Stimulated activated CD4-positive, alpha-beta T cell treated with anti-CD3 and anti-CD28 coated beads, Interleukin-15, amount 100 ng/mL, for 24 hours (primary cell): ENCODE results near the gene SLC35B1.

Source experiments
- DNase-seq: peaks from one replicate; pipeline ENCODE4 v3.0.0-alpha.2; 2020

The SLC35B1 gene, protein sequence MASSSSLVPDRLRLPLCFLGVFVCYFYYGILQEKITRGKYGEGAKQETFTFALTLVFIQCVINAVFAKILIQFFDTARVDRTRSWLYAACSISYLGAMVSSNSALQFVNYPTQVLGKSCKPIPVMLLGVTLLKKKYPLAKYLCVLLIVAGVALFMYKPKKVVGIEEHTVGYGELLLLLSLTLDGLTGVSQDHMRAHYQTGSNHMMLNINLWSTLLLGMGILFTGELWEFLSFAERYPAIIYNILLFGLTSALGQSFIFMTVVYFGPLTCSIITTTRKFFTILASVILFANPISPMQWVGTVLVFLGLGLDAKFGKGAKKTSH

DNA sequence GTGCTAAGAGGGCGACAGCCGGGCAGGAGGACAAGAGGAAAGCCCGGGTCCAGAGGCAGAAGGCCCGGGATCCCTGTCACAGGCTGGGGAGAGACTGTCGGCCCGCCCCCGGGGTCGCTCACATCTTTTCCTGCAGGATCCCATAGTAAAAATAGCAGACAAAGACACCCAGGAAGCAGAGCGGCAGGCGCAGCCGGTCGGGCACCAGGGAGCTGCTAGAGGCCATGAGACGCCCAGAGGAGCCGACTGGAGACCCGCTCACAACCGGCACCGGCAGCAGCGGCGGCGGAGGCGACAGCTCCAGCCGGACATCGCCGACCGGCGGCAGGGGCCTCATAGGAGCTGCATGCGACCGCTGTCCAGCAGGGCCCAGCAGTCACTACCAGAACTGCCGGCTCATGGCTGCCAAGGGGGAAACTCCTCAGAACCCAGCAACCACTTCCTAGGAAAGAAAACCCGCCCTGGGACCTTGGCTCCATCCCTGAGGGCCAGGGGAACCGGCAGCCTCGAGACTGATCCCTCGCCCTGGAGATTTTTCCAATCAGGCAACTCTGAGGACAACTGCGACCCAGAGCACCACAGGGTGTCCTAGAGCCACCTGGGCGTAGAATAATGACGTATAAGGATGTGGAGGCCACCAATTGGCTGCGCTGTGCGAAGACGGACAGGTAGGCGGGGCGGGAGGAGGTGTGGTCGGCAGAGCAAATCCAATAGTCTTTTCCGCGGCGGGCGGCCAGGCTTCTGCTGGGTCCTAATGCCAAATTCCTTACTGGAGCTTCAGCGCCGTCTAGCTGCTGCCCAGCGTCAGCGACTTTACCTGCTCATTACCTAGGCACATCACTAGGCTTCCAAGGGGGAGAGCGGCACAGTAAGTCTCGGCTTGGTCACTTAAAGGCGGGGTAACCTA is at the start of gene SLC35B1:
TSS of gene SLC35B1 (minus strand) at position 357 of the 907 bp plus-strand sequence. CDS start at position 226, 131 bp downstream.
- peak; percentile 100 for DNase-seq

DNA sequence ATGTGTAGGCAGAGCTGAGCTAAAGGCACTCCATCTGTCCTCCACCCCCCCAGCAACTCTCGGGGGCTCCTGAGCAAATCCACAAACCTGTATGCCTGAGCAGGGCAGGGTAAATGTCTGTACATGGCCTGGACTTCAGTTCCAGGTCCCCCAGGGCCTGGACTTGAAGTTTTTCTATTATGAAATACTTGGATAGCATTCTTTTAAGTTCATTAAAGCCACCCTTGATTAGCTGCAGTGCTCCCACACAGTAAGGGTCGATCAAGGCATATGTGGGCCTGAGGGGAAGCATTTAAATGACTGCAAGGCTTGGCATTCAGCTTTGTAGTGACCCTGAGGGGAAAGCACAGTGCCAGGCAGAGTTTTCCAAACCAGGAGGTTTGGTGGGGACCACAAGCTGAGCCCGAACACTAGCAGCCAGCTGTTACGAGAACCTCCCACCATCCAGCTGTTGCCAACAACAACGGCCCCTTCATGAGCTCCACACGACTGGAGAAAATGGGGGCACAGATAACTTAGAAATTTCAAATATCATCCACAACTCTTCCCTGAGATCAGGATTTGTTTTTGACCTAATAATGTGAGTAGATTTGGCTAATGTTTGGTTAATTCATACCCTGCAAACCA is 49.5 kb upstream of the SLC35B1 start:
- DNase-seq = no peak

DNA sequence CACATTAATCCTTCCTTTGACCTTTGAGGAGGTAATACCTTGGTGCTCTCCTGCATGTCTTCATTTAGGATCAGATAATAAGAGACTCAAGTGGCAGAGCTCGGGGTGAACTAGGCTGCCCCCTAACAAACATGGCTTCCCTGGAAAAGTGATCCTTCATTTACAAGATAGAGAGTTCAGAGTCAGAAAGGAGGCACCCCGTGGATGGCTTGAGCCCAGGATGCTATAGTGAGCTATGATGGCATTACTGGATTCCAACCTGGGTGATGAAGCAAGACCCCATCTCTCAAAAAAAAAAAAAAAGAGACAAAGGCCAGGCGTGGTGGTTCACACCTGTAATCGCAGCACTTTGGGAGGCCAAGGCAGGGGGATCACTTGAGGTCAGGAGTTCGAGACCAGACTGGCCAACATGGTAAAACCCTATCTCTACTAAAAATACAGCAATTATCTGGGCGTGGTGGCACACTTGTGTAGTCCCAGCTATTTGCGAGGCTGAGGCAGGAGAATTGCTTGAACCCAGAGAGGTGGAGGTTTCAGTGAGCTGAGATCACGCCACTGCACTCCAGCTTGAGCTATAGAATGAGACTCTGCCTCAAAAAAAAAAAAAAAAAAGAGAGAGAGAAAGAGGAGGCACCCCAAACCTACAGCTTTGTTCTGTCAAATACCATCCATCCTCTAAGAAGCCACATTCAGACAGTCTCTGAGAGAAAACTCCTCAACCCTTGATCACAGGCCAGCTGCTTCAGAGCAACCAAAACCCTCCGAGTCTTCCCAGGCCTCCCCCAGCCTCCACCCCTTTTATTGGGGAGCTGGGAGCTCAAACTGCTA is 48.8 kb upstream of the SLC35B1 start:
- DNase-seq = no peak

DNA sequence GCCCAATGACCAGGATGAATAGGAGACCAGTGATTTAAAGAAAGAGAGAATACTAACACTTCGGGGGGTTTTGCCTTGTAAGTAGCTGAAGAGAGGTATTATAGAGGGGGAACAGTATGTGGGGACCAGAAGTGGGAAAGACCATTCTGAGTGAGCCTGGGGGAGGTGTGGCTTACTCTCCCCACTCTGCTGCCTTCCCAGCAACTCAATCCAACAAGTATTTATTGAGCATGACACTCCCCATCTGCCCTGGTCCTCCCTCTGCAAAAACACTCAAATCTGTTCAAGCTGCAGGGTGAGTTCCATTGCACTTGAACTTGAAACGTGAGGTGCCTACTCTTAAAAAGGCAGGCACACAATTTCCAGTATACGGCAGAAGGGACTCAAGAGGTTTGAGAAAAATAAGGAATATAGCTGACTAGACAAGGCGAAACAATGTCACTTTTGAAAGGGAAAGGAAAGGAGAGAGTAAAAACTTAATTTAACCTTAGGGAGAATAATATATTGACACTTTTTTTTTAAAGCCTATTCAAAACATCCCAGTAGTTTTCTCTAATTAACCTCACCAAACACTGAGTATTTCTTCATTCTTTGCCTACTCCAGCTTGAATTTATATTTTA is 48.0 kb upstream of the SLC35B1 start:
- no peak for DNase-seq

DNA sequence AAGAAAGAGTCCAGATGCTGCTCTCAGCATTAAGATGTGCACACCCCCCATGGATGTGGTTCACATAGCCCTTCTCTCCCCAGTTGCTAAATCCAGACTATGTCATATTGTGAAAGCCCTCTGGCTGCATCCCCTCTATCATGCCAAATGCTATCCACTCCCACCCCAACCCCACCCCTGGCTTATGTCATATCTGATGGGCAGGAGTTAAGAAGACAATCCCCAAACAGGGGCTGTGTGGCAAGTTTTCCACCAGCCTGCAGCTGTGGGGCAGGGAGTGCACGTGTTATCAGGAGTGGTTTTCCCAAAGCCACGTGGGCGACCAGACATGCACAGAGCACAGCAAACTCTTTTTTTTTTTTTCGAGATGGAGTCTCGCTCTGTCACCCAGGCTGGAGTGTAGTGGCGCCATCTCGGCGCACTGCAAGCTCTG is 46.2 kb upstream of the SLC35B1 start:
- no peak for DNase-seq

DNA sequence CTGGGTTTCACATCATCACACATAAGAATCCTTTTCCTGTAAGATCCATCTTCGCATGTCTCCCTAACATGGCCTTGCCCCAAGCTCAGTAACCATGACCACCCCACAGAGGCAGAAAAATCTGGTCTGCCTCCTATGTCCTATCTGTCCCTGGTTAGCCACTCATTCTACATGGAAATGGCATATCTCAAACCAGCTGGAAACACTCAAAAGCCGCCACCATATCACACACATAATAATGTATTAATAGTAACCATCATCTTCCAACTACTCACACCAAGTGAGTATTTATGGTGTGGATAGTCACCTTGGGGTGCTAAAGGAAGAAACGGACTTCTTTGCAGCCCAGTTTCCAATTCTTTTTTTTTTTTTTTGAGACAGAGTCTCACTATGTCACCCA is 44.7 kb upstream of the SLC35B1 start:
- DNase-seq = no peak

DNA sequence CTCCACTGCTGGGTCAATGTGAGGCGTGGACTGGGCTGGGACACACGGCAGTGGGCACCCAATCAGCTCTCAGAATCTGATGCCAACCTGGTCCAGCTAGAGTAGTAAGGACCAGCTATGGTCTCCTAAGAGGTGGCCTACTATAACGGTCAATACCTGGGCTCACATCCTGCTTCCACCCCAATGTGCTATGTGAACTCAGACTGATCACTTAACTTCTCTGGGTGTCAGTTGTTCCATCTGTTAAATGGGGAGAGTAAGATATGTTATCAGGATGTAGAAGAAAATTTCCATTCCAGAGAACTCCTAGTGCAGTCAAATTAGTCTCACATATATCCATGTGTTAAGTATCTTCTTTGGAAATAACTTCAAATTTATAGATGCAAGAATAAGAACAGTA is 42.0 kb upstream of the SLC35B1 start:
- DNase-seq = no peak

DNA sequence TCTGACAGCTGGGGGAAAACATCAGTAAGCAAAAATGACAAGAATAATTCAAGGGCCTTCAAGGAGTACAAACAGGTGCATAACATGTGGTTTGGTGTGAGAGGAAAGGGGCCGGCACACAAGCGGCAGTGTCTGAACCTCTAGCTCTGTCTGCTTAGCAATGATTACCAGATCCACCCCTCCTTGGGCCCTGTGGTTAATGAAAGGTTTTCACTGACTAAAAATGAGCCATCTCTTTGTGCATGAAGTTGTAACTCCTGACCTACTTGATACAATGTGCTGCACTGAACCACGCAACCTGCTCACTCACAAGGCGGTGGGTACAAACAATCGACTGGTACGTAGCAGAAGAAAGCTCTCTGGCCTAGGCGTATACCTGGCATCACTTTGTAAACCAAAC is 41.0 kb upstream of the SLC35B1 start:
- peak; percentile 70 for DNase-seq

DNA sequence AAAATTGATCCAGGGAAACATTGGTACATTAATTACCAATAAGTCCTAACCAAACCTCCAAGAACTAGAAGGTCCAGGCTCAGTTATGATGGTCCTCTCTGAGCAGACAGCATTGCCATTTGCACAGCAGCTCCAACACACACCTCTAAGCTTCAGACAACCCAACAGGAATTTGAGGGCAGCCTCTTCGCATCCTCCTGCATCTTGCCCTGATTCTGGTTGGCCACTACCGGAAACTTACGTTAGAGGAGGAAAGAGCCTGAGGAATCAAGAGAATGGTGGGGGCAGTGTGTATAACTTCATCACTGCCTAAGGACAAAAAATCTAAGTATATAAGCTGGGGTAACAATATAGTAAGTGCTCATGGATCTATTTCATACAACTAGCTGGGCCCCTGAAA is 40.5 kb upstream of the SLC35B1 start:
- DNase-seq = no peak

DNA sequence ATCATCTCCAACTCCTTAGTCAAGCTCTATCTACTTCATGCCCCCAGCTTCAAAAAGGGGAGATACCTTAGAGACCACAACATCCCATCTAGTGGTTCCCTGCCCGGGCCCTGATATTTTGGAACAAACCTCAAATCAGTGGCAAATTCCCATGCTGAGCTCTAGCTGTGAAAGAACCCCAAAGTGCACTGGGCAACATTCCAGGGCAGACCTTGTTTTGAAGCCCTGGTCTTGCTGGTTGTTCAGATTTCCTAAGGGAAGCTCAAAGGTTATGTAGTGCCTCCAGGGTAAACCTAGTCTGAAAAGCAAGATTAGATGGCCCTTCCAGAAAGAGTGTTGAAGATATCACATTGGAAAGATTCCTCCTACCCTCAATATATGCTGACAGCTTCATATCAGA is 39.9 kb upstream of the SLC35B1 start:
- DNase-seq = no peak

DNA sequence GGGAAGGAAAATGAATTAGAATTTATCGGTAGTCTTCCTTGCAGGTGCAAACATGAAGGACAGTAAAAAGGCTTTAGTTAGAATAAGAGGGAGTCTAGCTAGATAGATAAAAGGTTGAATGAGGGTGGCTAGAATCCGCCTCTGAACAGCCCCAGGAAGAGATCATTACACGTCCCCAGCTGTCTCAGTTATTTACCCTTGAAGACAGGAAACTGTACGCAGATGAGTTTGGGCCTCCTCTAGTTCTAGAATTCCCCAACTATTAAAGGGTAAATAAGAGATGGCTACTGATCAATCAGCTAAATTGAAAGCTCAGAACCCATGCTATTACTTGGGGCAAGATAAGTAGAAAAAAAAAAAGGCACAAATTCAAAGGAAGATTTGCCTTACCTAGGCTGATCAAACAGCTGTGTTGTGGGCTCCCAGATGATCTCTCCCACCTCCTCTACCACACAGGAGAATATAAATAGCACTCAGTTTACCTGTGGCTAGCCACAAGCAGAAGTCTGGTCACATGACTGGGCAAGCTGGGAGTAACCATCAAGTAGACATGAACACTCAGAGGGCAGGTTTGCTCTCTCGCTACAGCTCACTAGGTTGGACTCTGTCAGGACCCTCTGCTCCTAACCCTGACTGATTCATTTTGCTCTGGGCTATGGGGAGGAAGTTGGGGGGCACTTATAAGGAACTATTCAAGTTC is 39.2 kb upstream of the SLC35B1 start:
- DNase-seq = no peak

DNA sequence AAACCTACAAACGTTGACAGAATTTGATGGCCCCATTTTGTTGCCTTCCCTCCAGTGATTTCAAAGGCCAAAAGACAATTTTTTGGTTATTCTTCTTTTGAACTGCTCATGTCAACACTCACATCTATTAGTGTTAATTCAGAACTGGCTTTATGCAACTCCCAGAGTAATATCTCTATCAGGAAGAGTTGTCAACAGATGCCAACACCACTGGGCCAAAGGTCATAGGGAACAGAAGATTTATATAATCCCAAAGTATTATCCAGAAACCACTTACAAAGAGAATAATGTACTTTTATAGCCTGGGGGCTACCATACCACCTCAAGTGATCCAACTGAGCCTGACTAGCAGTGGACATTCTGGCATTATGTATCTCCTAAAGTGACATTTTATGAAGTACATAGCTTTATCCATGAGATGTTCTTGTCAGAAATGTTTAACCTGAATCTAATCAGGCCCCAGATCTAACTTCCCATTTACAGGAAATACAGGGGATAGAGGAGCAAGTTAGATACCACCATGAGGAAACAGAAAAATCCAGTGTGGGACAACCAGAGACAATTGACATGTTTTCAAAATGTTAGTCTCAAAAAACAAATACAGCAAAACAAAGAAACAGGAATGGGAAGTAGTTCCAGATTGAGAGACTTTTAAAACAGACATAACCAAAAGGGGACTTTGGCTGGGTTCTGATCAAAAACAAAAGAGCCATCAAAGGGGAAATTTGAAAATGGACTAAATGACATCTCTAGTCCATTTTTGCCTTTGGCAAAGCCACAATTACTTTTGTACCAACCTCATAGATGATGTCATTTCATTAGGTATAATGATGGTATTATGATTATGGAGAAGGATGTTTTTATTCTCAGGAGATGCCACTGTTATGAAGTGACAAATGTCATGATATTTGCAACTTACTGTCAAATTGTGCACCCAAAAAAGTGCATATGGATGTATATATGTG is 37.7 kb upstream of the SLC35B1 start:
- no peak for DNase-seq

DNA sequence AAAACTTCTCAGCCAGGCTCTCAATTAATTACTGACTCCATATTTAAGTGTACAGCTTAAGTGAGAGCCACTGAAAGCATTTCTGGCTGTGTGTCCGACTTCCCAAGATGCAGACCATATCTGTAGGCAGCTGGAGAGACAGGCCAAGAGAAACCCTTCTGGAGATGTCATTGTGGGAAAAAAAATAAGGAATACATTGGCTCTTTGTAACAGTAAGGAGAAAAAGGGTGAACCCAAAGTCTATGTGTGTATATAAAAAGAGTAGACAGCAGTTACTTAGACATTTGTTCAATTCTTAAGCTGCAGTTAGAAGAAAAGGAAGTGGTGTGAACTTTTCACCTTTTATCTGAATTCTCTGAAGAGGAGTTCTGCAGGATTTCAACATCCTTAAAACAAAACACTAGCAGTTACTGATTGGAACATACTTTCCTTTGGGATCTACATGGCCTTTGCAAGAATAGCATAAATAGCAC is 34.4 kb upstream of the SLC35B1 start:
- DNase-seq = no peak

DNA sequence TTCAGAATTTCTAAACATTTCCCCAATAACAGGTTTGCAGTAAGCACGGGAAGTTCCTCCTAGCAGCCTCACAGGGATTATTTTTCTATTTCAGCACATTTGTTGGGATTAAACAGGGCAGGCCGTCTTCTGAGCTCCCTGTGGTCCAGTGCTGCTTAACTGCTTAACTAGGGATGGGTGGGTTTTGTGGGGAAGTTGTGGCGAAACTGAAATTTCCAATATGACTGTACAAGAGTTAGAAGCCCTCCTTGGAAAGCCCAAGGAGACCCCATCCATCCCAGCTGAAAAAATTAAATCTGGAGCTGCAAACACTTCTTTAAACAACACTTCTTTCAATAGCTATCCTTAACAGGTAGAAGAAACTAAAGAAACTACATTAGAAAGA is 33.9 kb upstream of the SLC35B1 start:
- no peak for DNase-seq

DNA sequence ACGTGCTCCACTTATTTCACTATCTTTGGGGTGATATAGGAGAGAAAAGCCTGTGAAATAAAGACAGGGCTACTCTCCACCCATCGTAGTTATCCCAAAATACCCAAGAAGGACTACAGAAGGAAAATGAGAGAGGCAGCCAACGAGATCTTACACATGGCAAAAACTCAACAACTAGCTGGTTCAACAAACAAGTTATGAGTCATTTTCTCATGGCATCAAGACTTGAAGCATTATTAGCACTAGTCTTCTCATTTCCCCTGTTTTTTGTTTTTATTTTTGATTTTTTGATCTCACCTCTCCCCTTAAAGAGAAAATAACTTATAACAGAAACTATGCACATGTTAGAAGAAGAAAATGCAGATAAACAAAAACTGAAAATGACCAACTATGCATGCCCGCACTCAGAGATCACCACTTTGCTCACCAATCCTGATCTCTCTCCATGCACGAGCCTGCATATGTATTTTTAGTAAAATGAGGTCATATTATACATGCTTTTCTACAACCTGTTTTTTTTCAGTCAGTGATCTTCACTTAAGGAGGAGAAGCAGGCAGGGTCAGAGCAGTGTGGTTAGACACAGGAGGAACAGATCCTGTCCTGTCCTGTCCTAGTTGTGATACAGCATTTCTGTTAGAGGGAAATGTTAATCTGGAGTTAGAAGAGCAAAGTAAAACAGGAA is 33.4 kb upstream of the SLC35B1 start:
- DNase-seq = no peak

DNA sequence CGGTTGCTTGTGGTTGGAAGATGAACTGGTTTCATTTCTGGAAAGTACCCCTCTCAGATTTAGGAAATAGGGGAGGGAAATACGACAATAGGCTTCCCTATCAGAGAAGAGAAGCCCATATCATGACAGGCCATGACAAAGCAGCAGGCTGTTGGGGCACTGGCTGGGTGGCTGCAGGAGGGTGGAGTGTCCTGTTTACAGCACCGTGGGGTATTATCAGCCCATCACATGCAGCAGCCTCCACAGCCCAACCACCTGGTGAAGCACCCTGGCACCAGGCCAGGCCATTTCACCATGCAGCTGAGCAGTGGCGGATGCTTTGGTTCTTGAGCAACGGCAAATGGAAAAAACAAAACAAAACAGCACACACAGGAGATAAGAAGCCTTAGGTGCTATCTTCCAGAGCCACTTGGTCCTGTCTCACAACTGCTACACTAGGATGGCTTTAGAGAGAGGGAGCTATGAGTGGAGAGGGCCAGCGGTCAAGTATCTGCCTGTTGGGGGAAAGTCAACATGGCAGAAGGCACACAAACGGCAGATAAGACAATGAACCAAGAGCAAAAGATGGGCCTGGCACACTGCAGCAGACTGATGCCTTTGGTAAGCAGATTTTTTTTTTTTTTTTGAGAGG is 32.0 kb upstream of the SLC35B1 start:
- peak; percentile 85 for DNase-seq

DNA sequence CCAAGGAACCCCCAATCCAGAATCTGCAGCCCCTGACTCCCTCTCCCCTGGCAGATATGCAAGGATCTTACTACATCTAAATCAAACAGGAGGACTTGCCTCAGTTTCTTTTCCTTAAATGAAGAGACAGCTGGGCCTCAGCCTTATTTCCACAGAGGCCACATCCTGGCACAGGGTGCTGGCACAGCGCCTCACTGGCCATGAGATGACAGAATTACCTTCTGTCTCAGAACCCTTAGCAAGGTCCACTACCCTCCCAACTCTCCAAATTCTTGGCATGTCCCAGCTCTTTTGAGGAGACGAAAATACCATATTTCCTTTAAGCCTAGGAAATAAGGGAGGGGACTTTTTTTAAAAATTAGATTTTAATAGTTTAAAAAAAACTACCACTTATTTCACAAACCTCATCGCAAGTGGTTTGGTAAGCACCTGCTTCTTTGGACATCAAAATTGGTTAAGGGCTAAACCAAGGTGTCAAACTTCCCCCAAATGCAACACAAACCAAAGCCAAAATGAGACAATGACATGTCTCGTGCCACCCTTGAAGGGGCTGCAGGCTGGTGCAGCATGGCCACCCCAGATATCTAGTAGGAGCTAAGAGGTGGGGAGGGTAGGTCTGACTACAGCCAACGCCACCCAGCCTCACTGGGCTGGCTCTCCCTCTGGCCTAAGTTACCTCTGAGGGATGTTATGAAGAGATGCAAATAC is 30.8 kb upstream of the SLC35B1 start:
- DNase-seq = no peak
